Measurements from ENCODE around the gene GRIP2. TPM values are rescaled to one million over a fixed set of nuclear protein-coding genes. Genes with fewer than 3 reads are reported as not detected.

The GRIP2 gene
- total RNA-seq, 1 donor from 2014 or later: 11.2 TPM

DNA sequence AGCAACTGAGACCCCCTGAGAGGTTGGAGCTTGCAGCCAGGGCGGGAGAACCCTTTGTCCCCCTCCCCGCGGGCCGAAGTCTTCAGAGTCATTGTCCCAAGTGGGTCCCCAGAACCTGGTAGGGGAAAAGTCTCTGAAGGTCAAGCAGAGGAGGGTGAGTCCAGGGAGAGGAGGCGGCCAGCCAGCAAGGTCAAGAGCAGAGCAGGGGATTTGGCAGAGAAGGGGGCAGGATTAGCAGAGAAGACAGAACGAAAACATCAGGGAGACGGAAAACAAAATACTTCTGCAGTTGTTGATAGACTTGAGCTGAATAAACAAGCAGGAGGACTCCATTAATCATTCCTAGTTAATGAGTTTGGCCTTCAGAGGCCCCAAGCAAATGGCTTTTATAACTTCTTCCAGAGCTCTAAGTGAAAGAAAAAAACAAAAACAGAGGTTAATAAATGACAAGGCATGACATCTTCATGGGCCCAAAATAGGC is 66.7 kb downstream of the GRIP2 start:
- no peak for DNase-seq (ENCODE audit: low spot score, unreplicated experiment)
- H3K4me3 Mint-ChIP-seq (ENCODE audit: low read depth): no peak overlapping the region
- no peaks in the 10 kb centered on the region for H3K27me3 Mint-ChIP-seq
- peaks cover 6% of the 10 kb centered on the region for H3K4me1 Mint-ChIP-seq (ENCODE audit: low read depth)
- peak overlapping the region; percentile 56 for H3K27ac Mint-ChIP-seq
- H3K9me3 Mint-ChIP-seq (ENCODE audit: low read depth): peaks cover 4% of the 10 kb centered on the region
- TF ChIP-seq, protein P1, sequence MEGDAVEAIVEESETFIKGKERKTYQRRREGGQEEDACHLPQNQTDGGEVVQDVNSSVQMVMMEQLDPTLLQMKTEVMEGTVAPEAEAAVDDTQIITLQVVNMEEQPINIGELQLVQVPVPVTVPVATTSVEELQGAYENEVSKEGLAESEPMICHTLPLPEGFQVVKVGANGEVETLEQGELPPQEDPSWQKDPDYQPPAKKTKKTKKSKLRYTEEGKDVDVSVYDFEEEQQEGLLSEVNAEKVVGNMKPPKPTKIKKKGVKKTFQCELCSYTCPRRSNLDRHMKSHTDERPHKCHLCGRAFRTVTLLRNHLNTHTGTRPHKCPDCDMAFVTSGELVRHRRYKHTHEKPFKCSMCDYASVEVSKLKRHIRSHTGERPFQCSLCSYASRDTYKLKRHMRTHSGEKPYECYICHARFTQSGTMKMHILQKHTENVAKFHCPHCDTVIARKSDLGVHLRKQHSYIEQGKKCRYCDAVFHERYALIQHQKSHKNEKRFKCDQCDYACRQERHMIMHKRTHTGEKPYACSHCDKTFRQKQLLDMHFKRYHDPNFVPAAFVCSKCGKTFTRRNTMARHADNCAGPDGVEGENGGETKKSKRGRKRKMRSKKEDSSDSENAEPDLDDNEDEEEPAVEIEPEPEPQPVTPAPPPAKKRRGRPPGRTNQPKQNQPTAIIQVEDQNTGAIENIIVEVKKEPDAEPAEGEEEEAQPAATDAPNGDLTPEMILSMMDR (IDR thresholded peaks at IDR 0.05; ENCODE audit: unreplicated experiment): no peak
- peaks cover 33% of the 10 kb centered on the region for H3K36me3 Mint-ChIP-seq (ENCODE audit: insufficient read depth)

DNA sequence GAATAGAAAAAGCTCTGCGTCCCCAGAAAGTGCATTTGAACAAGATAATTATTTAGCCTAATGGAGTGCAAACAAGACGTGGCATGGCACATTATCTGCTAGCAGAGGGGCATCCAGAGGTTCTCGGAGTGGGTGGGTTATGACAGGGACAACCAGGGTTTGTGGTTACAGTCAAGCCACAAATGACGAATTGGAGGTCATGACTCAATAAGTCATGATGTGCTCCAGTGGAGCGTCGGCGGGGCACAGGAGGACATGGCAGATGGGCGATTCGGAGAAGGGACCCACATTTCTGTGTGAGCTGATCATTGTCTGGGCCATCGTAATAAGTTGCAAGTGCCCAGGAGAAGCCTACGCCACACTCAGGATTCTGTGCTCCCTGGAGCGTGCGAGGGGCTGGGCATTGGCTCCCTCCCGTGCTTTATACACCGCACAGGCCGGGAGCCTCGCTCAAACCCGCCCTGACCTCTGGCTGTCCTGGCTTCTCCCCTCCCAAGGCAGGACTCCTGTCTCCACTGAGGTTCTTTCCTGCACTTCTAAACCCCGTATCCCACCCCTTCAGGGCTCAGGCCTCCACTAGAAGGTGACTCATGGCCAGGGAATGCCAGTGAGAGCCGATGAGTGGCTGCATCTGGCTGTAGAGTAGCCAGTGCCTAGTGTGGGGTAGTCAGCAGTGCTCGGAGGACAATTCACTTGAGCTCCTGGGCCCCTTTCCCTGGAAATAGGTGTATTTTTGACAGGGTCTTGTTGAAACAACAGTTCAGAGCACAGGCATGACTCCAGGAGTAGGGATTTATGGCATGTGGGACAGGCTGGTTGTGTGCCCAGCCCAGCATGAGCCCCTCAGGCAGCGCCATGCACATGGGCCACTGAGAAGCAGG is 67.4 kb downstream of the GRIP2 start:
- TF ChIP-seq, protein P1 (IDR thresholded peaks at IDR 0.05; ENCODE audit: unreplicated experiment): no peak
- H3K4me1 Mint-ChIP-seq (ENCODE audit: low read depth): peaks cover 6% of the 10 kb centered on the region
- DNase-seq (ENCODE audit: low spot score, unreplicated experiment): no peak
- no peak overlapping the region for H3K4me3 Mint-ChIP-seq (ENCODE audit: low read depth)
- peaks cover 29% of the 10 kb centered on the region for H3K36me3 Mint-ChIP-seq (ENCODE audit: insufficient read depth)
- peak overlapping the region; percentile 73 for H3K27ac Mint-ChIP-seq
- H3K9me3 Mint-ChIP-seq (ENCODE audit: low read depth): peaks cover 4% of the 10 kb centered on the region
- H3K27me3 Mint-ChIP-seq: no peaks in the 10 kb centered on the region

DNA sequence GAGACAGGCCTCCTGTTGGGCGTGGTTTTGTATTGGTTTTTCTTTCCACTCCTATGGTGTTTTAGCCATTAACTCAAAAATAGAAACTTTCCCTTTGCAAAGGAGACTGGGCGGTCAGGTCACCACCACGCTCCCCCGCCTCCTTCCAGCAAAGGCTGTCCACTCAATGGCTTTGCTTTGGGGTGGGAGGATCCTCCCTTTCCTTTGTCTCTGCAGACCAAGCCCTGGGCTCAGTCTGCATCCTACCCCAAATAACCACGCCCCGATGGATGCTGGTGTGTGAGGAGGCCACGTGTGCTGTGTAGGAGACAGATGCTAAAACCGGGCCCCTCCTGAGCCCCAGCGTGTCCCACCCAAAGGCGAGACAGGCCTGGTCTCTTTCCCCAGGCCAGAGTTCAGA is 68.5 kb downstream of the GRIP2 start:
- peaks cover 4% of the 10 kb centered on the region for H3K9me3 Mint-ChIP-seq (ENCODE audit: low read depth)
- TF ChIP-seq, protein P1 (IDR thresholded peaks at IDR 0.05; ENCODE audit: unreplicated experiment): no peak
- H3K36me3 Mint-ChIP-seq (ENCODE audit: insufficient read depth): peaks cover 25% of the 10 kb centered on the region
- H3K4me3 Mint-ChIP-seq (ENCODE audit: low read depth): no peak overlapping the region
- DNase-seq (ENCODE audit: low spot score, unreplicated experiment): no peak
- H3K27ac Mint-ChIP-seq: no peak overlapping the region
- no peaks in the 10 kb centered on the region for H3K27me3 Mint-ChIP-seq
- H3K4me1 Mint-ChIP-seq (ENCODE audit: low read depth): peaks cover 6% of the 10 kb centered on the region

DNA sequence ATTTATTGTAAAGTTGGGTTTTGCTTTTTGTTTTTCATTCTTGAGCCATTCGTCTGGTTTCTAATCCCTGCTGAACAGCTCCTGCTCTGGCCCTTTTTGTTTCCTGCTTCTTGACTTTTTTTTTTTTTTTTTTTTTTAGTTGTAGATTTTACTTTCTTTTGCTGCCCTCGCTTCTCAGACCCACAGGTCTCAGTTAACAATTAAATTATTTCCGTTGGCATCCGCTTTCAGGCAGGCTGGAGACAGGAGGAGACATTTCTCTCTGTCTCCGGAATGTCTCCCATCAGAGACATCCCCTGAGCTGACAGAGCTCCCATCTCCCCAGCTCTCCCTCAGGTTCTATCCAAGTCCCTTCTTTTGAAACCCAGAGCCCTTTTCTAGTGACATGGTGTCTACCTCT is 69.1 kb downstream of the GRIP2 start:
- Mint-ChIP-seq H3K4me3 (ENCODE audit: low read depth) (no peak overlapping the region), H3K36me3 (ENCODE audit: insufficient read depth) (peaks cover 25% of the 10 kb centered on the region), H3K27me3 (no peaks in the 10 kb centered on the region), H3K27ac (no peak overlapping the region), H3K4me1 (ENCODE audit: low read depth) (peaks cover 6% of the 10 kb centered on the region), H3K9me3 (ENCODE audit: low read depth) (peaks cover 4% of the 10 kb centered on the region)
- DNase-seq (ENCODE audit: low spot score, unreplicated experiment): no peak
- TF ChIP-seq, protein P1 (IDR thresholded peaks at IDR 0.05; ENCODE audit: unreplicated experiment): no peak

DNA sequence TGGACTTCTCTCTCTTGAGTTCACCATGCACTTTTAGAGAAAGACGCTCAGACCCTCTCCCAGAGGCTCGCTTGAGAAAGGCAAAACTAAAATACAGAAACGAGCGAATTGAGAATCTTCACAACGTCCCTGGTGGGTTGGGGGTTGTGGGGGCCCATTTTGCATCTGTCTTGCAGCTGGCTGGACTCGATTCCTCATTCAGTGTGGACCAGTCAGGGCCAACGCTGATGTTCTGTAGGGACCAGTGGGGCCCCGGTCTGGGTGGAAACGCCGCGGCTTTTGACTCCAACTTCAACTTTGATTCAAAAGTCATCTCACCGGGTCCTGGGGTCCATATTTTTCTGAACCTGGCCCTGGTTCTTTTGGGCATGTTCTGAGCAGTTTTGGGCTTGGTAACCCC is 69.7 kb downstream of the GRIP2 start:
- no peak for DNase-seq (ENCODE audit: low spot score, unreplicated experiment)
- TF ChIP-seq, protein P1 (IDR thresholded peaks at IDR 0.05; ENCODE audit: unreplicated experiment): no peak
- peaks cover 6% of the 10 kb centered on the region for H3K4me1 Mint-ChIP-seq (ENCODE audit: low read depth)
- no peak overlapping the region for H3K4me3 Mint-ChIP-seq (ENCODE audit: low read depth)
- H3K27me3 Mint-ChIP-seq: no peaks in the 10 kb centered on the region
- no peak overlapping the region for H3K27ac Mint-ChIP-seq
- peaks cover 25% of the 10 kb centered on the region for H3K36me3 Mint-ChIP-seq (ENCODE audit: insufficient read depth)
- H3K9me3 Mint-ChIP-seq (ENCODE audit: low read depth): peaks cover 4% of the 10 kb centered on the region

All from progenitor cell of endocrine pancreas (in vitro differentiated cells).